ENCODE data around the gene ALB.

Gene ALB

DNA sequence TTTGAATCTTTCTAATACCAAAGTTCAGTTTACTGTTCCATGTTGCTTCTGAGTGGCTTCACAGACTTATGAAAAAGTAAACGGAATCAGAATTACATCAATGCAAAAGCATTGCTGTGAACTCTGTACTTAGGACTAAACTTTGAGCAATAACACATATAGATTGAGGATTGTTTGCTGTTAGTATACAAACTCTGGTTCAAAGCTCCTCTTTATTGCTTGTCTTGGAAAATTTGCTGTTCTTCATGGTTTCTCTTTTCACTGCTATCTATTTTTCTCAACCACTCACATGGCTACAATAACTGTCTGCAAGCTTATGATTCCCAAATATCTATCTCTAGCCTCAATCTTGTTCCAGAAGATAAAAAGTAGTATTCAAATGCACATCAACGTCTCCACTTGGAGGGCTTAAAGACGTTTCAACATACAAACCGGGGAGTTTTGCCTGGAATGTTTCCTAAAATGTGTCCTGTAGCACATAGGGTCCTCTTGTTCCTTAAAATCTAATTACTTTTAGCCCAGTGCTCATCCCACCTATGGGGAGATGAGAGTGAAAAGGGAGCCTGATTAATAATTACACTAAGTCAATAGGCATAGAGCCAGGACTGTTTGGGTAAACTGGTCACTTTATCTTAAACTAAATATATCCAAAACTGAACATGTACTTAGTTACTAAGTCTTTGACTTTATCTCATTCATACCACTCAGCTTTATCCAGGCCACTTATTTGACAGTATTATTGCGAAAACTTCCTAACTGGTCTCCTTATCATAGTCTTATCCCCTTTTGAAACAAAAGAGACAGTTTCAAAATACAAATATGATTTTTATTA is 28.3 kb downstream of the ALB start:
- DNase-seq = no peak

DNA sequence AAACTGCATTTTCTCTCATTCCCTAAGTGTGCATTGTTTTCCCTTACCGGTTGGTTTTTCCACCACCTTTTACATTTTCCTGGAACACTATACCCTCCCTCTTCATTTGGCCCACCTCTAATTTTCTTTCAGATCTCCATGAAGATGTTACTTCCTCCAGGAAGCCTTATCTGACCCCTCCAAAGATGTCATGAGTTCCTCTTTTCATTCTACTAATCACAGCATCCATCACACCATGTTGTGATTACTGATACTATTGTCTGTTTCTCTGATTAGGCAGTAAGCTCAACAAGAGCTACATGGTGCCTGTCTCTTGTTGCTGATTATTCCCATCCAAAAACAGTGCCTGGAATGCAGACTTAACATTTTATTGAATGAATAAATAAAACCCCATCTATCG is 29.1 kb downstream of the ALB start:
- no peak for DNase-seq

DNA sequence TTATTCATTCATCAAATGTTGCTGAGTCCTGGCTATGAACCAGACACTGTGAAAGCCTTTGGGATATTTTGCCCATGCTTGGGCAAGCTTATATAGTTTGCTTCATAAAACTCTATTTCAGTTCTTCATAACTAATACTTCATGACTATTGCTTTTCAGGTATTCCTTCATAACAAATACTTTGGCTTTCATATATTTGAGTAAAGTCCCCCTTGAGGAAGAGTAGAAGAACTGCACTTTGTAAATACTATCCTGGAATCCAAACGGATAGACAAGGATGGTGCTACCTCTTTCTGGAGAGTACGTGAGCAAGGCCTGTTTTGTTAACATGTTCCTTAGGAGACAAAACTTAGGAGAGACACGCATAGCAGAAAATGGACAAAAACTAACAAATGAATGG is 30.2 kb downstream of the ALB start:
- no peak for DNase-seq

DNA sequence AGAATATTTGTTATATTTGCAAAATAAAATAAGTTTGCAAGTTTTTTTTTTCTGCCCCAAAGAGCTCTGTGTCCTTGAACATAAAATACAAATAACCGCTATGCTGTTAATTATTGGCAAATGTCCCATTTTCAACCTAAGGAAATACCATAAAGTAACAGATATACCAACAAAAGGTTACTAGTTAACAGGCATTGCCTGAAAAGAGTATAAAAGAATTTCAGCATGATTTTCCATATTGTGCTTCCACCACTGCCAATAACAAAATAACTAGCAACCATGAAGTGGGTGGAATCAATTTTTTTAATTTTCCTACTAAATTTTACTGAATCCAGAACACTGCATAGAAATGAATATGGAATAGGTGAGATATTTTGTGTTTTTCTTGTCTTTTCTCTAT is 31.9 kb downstream of the ALB start, which contains the start of gene AFP:
AFP (plus strand) TSS at position 238 of the 400 bp plus-strand sequence; CDS start at position 280, 42 bp downstream.
- no peak for DNase-seq

DNA sequence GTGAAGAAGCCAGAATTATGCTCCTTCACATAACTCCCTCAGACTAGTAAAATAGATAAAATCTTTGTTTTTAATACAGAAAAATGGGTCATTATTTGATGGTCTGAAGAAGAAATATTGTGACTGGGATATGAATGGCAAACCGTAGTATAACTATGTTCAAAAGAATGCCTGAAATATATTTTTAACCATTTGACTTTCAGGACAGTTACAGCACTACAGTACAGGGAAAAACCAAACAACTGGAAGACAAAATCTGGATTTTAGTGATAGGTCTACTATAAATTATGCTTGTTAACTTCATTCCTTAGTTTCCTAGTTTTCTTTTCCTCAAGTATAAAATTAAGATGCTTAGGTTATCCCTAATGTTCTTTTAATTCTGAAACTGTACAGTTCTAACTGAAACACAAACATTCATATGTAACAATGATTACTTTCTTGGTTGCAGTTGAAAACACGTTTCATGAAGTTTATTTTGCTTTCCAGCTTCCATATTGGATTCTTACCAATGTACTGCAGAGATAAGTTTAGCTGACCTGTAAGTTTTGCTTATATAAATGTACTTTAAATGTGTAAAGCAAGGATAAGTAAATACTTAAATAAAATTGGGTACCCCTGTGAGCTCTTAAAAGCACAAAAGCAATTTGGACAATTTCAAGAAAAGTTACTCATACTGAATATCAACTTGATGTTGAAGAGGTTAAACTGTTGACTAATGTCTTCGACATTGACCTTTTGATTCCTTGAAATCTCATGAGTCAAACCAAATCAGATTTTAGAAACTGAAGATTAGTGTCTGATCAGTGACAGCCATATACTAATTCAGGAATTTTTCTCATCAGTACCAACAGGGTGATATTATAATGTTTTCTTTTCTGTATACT is 32.8 kb downstream of the ALB start:
- no peak for DNase-seq

DNA sequence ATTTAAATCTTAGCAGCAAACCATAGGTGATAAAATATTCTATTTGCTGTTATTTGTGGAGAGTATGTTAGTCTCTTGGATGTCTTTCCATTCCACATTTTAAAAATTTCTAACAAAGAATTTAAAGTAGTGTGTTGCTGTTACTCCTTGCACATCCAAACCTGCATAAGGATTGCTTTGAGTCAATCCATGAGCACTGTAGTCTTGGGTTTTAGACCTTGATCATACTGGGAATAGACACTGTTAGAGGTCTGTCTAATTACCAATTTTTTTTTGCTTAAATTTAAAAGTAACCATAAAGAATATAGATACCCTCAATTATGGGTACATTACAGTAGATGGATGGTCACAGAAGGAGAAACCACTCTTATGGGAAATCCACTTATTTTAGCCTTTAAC is 33.5 kb downstream of the ALB start:
- no peak for DNase-seq

DNA sequence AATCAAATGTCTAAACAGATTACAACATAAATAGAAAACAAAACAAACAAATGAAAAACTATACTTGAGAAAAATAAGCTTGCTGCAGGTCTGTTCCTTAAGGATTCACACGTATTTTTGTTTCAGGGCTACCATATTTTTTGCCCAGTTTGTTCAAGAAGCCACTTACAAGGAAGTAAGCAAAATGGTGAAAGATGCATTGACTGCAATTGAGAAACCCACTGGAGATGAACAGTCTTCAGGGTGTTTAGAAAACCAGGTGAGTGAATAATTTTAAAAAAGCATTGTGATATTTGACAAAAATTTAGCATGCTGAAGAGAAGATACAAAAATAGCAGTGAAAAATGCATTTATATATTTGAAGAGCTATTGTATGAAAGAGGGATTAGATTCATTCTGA is 34.0 kb downstream of the ALB start:
- no peak for DNase-seq

DNA sequence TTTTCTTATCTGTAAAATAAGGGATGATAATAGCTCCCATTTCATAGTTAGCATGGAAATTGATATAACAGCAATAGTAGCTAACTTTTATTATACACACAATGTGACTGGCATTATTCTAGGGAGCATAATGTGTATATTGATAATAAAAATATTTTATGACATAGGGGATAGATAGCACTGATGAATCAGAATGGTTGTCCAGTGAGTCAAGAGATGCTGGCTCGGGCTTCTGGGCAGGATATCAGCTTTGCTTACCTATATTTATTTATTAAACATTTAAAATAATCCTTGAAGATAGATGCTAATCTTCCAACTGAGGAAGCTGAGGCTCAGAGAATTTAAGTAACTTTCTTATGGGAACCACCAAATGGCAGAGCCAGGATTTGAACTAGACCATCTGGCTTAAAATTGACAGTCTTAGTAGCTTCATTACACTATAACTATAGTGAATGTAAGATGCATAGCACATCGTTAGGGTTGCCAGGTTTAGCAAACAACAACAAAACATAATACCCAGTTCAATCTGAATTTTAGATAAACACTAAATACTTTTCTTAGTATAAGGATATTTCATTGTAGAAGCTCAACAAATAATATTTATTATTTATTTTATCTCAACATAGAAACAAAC is 34.6 kb downstream of the ALB start:
- DNase-seq = no peak

DNA sequence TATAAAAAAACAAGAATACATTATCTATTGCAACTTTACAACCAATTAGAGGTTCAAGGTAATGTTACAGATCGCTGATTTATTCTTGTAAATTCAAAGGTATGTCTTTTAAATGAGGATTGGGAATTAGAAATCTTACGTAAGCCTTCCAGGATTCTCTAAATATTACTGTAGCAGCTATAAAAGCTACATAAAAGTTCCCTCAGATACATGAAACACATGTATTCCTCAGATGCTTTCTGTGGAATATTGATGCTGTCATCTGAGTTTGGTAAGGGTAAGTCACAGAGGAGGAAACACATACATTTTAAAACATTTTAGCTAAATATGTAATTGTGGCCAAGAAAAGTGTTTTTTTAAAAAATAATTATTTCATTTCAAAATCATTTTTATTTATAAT is 35.4 kb downstream of the ALB start:
- DNase-seq = no peak

DNA sequence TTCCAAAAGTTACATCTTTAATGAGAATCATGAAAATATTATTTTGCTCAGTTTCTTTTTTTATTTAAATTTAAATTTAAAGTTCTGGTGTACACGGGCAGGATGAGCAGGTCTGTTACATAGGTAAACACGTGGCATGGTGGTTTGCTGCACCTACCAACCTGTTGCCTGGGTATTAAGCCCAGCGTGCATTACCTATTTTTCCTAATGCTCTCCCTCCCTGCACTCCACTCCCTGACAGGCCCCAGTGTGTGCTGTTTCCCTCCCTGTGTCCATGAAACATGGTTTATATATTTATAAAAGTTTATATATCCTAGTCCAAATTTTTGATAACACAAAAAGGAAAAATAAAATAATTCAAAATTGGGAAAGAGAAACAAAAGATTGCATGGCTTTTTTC is 35.9 kb downstream of the ALB start:
- DNase-seq = no peak

DNA sequence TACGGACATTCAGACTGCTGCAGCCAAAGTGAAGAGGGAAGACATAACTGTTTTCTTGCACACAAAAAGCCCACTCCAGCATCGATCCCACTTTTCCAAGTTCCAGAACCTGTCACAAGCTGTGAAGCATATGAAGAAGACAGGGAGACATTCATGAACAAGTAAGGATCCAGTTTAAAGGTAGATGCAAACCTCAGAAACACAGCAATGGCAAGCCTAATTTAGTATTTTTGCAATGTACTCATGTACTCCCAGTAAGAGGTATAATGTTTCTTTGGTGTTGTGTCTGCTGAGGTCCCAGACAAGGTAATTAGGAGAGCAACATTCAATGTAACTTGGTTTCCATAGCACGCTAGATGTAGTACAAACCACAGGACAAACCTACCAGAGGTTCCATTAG is 36.6 kb downstream of the ALB start:
- no peak for DNase-seq

DNA sequence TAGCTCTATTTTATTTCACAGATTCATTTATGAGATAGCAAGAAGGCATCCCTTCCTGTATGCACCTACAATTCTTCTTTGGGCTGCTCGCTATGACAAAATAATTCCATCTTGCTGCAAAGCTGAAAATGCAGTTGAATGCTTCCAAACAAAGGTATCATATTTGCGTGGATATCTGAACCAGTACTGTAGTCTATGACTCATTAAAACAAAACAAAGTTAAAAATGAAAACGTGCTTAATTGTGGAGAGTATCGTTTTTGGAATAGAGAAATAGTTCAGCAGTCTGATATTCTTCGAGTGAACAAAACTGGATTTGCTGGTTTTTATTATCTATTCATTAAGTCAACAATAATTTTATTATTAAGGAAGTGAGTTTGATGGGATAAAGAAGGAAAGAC is 38.2 kb downstream of the ALB start:
- DNase-seq = no peak

DNA sequence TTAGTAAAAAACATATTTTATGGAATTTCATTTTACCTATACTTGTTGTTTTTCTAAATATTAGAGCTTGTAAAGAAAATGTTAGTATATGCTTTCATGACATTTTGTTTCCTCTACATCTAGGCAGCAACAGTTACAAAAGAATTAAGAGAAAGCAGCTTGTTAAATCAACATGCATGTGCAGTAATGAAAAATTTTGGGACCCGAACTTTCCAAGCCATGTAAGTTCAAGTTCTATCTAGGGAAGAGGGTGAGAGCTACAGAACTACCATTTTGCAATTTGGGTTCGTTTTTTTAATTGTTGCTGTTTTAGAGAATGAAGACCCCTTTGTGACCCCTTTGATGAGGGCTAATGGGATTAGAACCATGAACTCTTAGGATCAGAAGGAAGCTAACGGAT is 39.1 kb downstream of the ALB start:
- no peak for DNase-seq

DNA sequence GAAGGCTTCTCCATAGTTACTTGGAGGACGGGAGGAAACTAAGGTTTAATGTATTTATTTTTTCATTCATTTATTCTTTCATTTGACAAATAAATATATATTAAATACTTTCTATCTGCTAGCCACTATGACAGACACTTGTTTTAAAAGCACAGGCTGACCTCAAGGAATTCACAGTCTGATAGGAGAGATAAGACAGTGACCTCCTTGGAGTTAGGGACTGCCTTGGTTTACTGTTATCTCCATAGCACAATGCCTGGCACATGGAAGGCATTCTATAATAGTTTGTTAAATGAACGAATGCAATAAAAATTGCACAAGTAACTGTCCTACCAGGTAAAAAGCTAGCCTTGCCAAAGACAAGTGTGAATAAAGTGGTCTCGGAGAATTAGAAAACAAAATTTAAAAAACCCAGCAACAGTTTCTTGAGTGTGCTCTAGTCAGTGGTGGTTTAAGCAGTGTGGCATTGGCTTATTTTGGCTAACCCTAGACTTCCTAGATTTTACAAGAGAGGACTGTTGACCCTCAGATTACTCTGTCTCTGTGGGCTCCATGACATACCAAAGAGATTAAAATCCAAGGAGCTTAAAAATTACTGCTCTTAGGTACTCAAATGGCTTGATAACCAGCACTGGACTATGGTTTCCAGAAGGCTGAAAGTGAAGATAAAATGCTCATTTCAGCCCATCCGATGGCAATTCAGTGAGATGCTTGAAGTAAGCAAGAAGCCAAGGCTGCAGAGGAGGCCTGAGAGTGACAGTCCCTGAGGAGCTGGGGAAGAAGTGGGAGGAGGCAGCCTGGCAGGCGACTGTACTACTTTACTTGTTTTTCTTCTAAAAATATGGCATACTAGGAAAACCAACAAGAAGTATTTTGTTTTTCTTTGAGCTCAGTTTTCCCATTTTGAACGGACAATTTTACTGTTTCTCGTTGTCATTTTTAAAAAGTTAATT is 41.6 kb downstream of the ALB start:
- no peak for DNase-seq

DNA sequence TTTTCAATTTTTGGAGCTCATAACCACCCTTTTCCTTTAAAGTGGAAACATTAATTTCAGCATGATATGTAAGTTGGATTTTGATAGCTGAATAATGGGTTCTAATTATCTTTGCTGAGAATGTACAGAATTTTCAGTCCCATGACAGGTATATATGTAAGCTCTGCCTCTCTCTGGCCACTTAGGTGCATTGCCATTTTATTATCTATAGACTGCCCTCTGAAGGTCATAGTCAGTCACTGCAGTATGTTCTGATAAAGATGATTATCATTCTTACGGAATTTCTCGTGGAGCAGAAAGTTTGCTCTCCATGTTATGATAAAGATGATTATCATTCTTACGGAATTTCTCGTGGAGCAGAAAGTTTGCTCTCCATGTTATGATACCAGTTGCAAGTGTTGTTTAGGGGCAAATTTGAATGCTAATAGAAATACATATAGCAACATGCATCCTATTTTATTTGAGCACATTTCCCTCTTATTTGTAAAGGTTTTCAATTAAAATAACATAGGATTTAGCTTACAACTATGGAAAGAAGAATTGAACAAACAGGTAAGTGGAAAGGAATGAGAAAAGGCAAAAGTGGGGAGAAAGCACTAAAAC is 42.4 kb downstream of the ALB start:
- peak; percentile 42 for DNase-seq

DNA sequence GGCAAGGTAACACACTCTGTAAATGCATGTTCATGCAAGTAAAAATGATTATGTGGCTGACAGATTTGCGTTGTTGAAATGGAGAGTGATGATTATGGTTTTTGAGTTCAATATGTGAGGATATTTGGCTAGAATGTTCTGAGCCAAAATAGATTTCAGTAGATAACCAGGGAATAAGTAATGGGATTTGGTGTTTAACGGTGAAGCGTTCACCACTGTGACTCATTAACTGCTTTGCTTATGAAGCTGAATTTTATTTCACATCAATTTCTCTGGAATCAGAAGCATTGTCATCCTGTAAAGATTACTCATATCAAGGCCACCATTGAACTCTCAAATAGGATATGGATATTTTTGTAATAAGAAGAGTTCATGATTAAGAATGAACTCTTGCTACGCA is 43.6 kb downstream of the ALB start:
- no peak for DNase-seq

DNA sequence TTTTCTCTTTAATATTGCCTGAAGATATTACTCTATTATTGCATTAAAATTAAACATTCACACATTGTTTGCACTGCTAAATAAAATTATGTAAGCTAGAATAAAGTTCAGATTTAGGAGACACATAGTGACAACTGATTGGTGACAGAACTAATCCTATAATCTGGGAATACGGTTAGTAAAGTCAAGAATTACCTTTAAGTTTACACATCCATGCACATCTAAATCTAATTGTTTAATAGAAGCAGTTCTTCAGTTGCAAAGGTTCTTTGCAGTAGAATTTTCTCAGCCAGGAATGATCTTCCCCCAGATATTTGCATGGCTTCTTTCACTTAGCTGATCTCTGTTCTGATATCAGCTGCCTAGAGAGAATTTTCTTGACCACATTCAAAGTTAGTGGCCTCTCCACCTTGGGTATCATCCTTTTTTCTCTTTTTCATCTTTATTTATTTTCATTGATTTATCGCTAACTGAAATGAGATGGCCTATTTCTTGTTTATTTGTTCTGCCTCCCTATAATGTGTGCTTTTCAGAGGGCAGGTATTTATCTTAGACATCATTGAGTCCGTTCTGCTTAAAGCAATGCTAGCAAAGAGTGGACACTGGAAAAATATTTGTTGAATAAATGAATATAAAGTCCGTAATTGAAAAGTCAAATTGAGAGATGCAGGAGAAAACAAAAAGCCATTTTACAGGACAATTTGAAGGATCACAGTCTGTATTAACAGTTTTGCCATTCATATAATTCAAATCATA is 44.5 kb downstream of the ALB start:
- DNase-seq = no peak

DNA sequence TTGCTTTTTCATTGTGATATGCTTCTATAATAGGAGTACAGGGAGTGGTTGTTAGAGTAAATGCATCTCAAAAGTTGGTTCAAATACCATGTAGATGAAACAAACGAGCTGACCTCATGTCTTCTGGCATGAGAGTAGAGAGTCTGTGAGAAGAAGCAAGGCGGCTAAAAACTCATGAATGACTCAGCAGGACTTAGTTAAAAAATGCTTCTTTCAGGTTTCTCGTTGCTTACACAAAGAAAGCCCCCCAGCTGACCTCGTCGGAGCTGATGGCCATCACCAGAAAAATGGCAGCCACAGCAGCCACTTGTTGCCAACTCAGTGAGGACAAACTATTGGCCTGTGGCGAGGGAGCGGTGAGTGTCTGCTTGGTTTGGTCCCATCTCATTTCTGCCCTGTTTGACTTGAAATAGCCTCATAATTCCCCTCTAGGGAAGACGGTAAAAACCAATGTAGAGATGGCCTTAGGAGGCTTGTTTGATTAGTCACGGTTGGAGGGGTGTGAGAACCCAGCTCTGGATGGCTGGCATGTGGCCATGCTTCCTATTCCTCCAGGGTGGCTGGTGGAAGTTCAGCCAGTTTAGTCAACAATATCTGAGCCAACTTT is 46.4 kb downstream of the ALB start:
- DNase-seq = peak; percentile 87

DNA sequence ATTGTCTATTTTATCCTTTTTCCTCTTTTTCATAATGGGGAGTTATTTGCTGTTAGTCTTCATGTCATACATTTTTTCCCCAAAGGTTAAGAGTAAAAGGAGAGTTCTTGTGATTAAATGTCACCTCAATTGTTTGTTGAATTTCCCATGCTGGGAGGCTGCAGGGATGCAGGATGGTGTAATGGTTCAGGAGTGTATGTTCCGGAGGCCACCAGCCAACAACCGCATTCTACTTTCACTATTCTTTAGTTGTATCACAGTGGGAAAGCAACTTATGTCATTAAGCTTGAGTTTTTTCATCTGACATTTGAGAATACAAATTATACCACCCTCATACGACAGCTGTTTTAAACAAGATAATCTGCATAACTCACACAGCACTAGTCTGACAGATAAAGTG is 47.3 kb downstream of the ALB start:
- DNase-seq = peak; percentile 88

DNA sequence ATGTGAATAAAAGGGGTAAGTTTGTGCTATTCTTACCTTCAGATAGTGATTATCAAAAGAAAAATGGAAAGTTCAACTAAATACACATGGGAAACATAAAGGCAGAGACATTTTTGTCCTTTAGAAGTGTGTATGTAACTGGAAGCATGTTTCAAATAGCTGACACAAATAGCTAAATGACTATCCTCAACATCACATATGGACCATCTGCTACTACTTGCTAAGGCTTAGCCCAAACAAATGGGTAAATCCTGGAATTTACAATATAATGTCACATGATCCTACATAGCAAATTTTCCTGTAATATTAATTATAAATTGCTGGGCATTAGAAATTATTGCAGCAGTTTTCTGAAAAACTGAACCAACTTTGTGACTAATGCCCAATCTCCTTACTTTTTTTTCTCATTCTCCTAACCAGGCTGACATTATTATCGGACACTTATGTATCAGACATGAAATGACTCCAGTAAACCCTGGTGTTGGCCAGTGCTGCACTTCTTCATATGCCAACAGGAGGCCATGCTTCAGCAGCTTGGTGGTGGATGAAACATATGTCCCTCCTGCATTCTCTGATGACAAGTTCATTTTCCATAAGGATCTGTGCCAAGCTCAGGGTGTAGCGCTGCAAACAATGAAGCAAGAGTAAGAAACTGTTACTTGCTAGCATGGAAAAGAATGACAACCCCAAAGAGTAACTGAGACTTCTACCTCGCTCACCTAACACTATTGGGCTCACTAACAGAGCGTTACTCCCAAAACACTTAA is 48.1 kb downstream of the ALB start:
- no peak for DNase-seq
